ENCODE results near the gene MPPED1. TPM values are rescaled to one million over a fixed set of nuclear protein-coding genes. Genes with fewer than 3 reads are reported as not detected.

MPPED1 gene
- total and polyA plus RNA-seq, 4 experiments from 2014 or later, result not detected

DNA sequence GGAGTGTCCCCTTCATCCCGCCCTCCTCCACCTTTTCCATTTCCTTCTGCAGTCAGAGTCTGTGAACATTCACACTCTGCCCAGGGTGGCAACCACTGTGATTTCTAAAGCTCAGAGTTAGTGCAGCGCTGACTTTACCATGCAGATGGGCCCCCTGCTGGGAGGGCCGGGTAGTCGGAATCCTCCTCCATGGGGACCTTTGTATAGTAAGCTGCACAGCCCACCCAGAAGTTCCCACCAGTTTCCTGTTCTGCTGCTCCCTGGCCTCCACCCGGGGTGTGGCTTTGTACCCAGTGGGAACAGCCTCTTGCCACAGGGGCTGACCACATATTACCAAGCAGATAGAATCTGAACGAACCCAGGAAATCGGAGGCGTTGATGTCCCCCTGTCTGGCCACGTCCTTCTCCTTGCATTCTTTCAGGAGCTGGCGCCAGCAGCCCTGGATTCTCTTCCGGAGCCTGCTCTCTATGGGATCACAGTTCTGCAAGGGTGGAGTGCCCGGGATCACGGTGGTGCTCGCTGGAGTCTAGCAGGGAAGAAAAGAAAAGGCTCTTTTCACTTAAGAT is 125.3 kb downstream of the MPPED1 start:
- Mint-ChIP-seq H3K4me1 (no peaks in the 10 kb centered on the region), H3K4me3 (no peak overlapping the region), H3K27me3 (peaks cover 6 to 7% of the 10 kb centered on the region in 2 donors), H3K36me3 (no peaks in the 10 kb centered on the region), H3K9me3 (peaks cover 0 to 11% (median 0%) of the 10 kb centered on the region in 8 donors), H3K27ac (no peak overlapping the region)
- no peak for DNase-seq
- ChIA-PET CTCF (ENCODE audit: partially characterized antibody) (no interaction called here), POLR2A (ENCODE audit: partially characterized antibody) (no interaction called here)
- H3K9me3 ChIP-seq (ENCODE audit: control insufficient read depth in 1 of 2, low read length in 2 of 2), result no peaks in the 10 kb centered on the region
- H3K36me3 ChIP-seq (ENCODE audit: insufficient read depth, low read length), result no peaks in the 10 kb centered on the region
- no peaks in the 10 kb centered on the region for H3K27me3 ChIP-seq (ENCODE audit: insufficient read depth, low read length)
- intact Hi-C loops (cut with micrococcal nuclease), result no loop called here
- H3K27ac ChIP-seq (ENCODE audit: low read depth, low read length), result no peak overlapping the region
- H3K4me3 ChIP-seq (ENCODE audit: low read length in 2 of 2), result no peak overlapping the region
- no peaks in the 10 kb centered on the region for H3K4me1 ChIP-seq (ENCODE audit: insufficient read depth, low read length)

GRCh38 chr22:43539572-43540528 is 128.0 kb downstream of the MPPED1 start:
- Histone ChIP-seq H3K27me3 (ENCODE audit: insufficient read depth, low read length) (no peaks in the 10 kb centered on the region), H3K9me3 (ENCODE audit: control insufficient read depth in 1 of 2, low read length in 2 of 2) (no peaks in the 10 kb centered on the region), H3K27ac (ENCODE audit: low read depth, low read length) (no peak overlapping the region), H3K4me3 (ENCODE audit: low read length in 2 of 2) (no peak overlapping the region), H3K4me1 (ENCODE audit: insufficient read depth, low read length) (no peaks in the 10 kb centered on the region), H3K36me3 (ENCODE audit: insufficient read depth, low read length) (no peaks in the 10 kb centered on the region)
- Mint-ChIP-seq H3K36me3 (no peaks in the 10 kb centered on the region), H3K4me3 (no peak overlapping the region), H3K27ac (no peak overlapping the region), H3K4me1 (no peaks in the 10 kb centered on the region), H3K9me3 (peaks cover 0 to 11% (median 0%) of the 10 kb centered on the region in 8 donors), H3K27me3 (peaks cover 10 to 12% of the 10 kb centered on the region in 2 donors)
- ChIA-PET POLR2A (ENCODE audit: partially characterized antibody) (no interaction called here), CTCF (ENCODE audit: partially characterized antibody) (no interaction called here)
- DNase-seq, result no peak
- intact Hi-C loops (cut with micrococcal nuclease), result no loop called here

GRCh38 chr22:43540529-43540923 is 128.7 kb downstream of the MPPED1 start:
- Mint-ChIP-seq H3K27ac (no peak overlapping the region), H3K4me3 (no peak overlapping the region), H3K27me3 (peaks cover 9 to 12% of the 10 kb centered on the region in 2 donors), H3K9me3 (peaks cover 0 to 10% (median 0%) of the 10 kb centered on the region in 8 donors), H3K36me3 (no peaks in the 10 kb centered on the region), H3K4me1 (no peaks in the 10 kb centered on the region)
- Histone ChIP-seq H3K4me1 (ENCODE audit: insufficient read depth, low read length) (no peaks in the 10 kb centered on the region), H3K9me3 (ENCODE audit: control insufficient read depth in 1 of 2, low read length in 2 of 2) (no peaks in the 10 kb centered on the region), H3K4me3 (ENCODE audit: low read length in 2 of 2) (no peak overlapping the region), H3K36me3 (ENCODE audit: insufficient read depth, low read length) (no peaks in the 10 kb centered on the region), H3K27ac (ENCODE audit: low read depth, low read length) (no peak overlapping the region), H3K27me3 (ENCODE audit: insufficient read depth, low read length) (no peaks in the 10 kb centered on the region)
- ChIA-PET POLR2A (ENCODE audit: partially characterized antibody) (no interaction called here), CTCF (ENCODE audit: partially characterized antibody) (no interaction called here)
- no peak for DNase-seq
- intact Hi-C loops (cut with micrococcal nuclease), result no loop called here

- Histone ChIP-seq H3K36me3 (ENCODE audit: insufficient read depth, low read length) (no peaks in the 10 kb centered on the region), H3K27me3 (ENCODE audit: insufficient read depth, low read length) (no peaks in the 10 kb centered on the region), H3K27ac (ENCODE audit: low read depth, low read length) (no peak overlapping the region), H3K4me3 (ENCODE audit: low read length in 2 of 2) (no peak overlapping the region), H3K4me1 (ENCODE audit: insufficient read depth, low read length) (no peaks in the 10 kb centered on the region), H3K9me3 (ENCODE audit: control insufficient read depth in 1 of 2, low read length in 2 of 2) (no peaks in the 10 kb centered on the region)
- no peaks in the 10 kb centered on the region for H3K36me3 Mint-ChIP-seq
- no peak overlapping the region for H3K4me3 Mint-ChIP-seq
- H3K4me1 Mint-ChIP-seq, result no peaks in the 10 kb centered on the region
- peaks cover 6 to 12% of the 10 kb centered on the region in 2 donors for H3K27me3 Mint-ChIP-seq
- intact Hi-C loops (cut with micrococcal nuclease), result no loop called here
- H3K27ac Mint-ChIP-seq, result no peak overlapping the region
- H3K9me3 Mint-ChIP-seq, result peaks cover 0 to 6% (median 0%) of the 10 kb centered on the region in 8 donors
- DNase-seq, result no peak
- POLR2A ChIA-PET (ENCODE audit: partially characterized antibody), result no interaction called here
- CTCF ChIA-PET (ENCODE audit: partially characterized antibody), result no interaction called here
These were observed 129.2 kb downstream of the MPPED1 start for GRCh38 chr22:43541022-43541421.

- no peak overlapping the region for H3K4me3 Mint-ChIP-seq
- no peaks in the 10 kb centered on the region for H3K36me3 Mint-ChIP-seq
- peaks cover 8 to 12% of the 10 kb centered on the region in 2 donors for H3K27me3 Mint-ChIP-seq
- Histone ChIP-seq H3K9me3 (ENCODE audit: control insufficient read depth in 1 of 2, low read length in 2 of 2) (no peaks in the 10 kb centered on the region), H3K36me3 (ENCODE audit: insufficient read depth, low read length) (no peaks in the 10 kb centered on the region), H3K4me3 (ENCODE audit: low read length in 2 of 2) (no peak overlapping the region), H3K27ac (ENCODE audit: low read depth, low read length) (no peak overlapping the region), H3K27me3 (ENCODE audit: insufficient read depth, low read length) (no peaks in the 10 kb centered on the region), H3K4me1 (ENCODE audit: insufficient read depth, low read length) (no peaks in the 10 kb centered on the region)
- POLR2A ChIA-PET (ENCODE audit: partially characterized antibody), result no interaction called here
- H3K27ac Mint-ChIP-seq, result no peak overlapping the region
- CTCF ChIA-PET (ENCODE audit: partially characterized antibody), result no interaction called here
- H3K9me3 Mint-ChIP-seq, result peaks cover 0 to 2% (median 0%) of the 10 kb centered on the region in 8 donors
- no peaks in the 10 kb centered on the region for H3K4me1 Mint-ChIP-seq
- no peak for DNase-seq
- intact Hi-C loops (cut with micrococcal nuclease), result no loop called here
These were observed 129.9 kb downstream of the MPPED1 start for GRCh38 chr22:43541462-43542407.

DNA sequence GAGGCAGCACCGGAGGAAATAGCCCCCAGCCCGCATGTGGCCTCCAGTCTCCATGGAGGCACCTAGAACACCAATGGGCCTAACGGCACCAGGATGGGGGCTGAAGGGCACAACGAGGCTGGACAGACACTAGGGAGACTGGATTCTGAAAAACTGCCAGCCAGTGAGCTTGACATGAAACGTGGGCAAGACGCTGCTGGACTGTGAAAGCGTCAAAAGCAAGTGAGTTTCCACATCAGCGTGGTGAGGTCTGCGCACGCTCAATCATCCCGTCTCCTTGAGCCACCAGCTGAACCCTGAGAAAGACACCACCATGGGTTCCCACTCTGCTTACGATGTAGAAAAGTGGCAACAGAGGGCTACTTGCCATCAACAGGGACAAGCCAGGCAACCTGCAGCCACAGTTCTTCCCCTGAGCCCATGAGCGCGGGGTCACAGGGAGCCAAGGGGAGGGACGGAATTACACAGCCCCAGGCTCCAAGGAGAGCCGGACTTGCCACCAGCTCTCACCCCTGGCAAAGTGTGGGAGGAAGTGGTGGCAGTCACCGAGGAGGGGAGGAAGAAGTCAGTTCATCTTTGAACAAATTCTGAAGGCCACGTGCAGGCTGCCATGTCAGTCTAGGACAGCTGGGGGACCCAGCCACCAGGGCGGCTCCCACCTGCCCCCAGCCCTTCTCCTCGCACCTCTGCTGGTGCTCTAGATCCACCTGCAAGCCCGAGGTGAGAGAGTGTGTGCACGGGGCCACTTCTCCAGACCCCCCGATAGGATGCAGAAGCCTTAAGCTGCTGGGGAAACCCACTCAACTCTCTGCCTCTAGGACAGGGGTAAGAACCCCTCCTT is 131.1 kb downstream of the MPPED1 start:
- Histone ChIP-seq H3K27me3 (ENCODE audit: insufficient read depth, low read length) (no peaks in the 10 kb centered on the region), H3K4me1 (ENCODE audit: insufficient read depth, low read length) (no peaks in the 10 kb centered on the region), H3K4me3 (ENCODE audit: low read length in 2 of 2) (no peak overlapping the region), H3K27ac (ENCODE audit: low read depth, low read length) (no peak overlapping the region), H3K9me3 (ENCODE audit: control insufficient read depth in 1 of 2, low read length in 2 of 2) (no peaks in the 10 kb centered on the region), H3K36me3 (ENCODE audit: insufficient read depth, low read length) (no peaks in the 10 kb centered on the region)
- POLR2A ChIA-PET (ENCODE audit: partially characterized antibody), result no interaction called here
- no peak overlapping the region for H3K4me3 Mint-ChIP-seq
- CTCF ChIA-PET (ENCODE audit: partially characterized antibody), result no interaction called here
- no peak for DNase-seq
- no peak overlapping the region for H3K27ac Mint-ChIP-seq
- H3K4me1 Mint-ChIP-seq, result no peaks in the 10 kb centered on the region
- H3K27me3 Mint-ChIP-seq, result peaks cover 11 to 12% of the 10 kb centered on the region in 2 donors
- peaks cover 0 to 2% (median 0%) of the 10 kb centered on the region in 8 donors for H3K9me3 Mint-ChIP-seq
- intact Hi-C loops (cut with micrococcal nuclease), result no loop called here
- no peaks in the 10 kb centered on the region for H3K36me3 Mint-ChIP-seq

All from CD4-positive, alpha-beta memory T cell (primary cell).